LNCAP (cell line): ENCODE results near the gene IGF1R.

ENCODE experiments used
- TF ChIP-seq, protein P1 (sequence below): fragments of 450-650 bp; IDR thresholded peaks from 2 replicates; pipeline ENCODE4 v1.5.1; 2017; ENCODE audit warnings: mild to moderate bottlenecking

Gene IGF1R

DNA sequence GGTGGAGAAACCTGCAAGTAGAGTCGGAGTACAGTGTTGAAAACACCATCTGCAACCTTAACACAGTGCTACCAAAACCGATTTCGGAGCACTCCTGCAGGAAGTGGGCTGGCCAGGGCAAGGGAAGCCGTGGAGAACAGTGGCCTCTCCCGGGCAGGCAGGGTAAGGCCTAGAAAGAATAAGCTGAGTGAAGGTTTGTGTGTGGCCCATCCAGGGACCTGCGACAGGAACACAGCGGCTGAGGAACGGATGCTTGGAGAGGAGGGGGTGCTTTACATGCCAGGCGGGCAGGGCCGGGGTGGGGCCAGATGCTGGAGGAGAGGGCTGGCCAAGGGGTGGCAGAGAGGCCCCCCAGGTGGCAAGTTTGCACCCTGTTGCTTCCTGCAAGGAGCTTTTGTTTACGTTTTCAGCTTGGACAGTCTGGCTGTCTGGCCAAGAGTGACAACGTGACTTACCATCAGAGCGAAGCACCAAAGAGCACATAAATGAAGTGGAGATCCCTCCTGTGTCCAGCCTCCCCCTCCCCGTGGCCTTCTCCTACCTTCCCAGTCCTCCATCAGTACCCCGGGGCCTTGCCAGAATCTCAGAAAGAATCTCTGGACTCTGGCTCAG lies 202.7 kb downstream of the IGF1R start:
- TF ChIP-seq, protein P1, sequence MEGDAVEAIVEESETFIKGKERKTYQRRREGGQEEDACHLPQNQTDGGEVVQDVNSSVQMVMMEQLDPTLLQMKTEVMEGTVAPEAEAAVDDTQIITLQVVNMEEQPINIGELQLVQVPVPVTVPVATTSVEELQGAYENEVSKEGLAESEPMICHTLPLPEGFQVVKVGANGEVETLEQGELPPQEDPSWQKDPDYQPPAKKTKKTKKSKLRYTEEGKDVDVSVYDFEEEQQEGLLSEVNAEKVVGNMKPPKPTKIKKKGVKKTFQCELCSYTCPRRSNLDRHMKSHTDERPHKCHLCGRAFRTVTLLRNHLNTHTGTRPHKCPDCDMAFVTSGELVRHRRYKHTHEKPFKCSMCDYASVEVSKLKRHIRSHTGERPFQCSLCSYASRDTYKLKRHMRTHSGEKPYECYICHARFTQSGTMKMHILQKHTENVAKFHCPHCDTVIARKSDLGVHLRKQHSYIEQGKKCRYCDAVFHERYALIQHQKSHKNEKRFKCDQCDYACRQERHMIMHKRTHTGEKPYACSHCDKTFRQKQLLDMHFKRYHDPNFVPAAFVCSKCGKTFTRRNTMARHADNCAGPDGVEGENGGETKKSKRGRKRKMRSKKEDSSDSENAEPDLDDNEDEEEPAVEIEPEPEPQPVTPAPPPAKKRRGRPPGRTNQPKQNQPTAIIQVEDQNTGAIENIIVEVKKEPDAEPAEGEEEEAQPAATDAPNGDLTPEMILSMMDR = peak; percentile 76

- TF ChIP-seq, protein P1 = no peak
Measured at GRCh38 chr15:98853161-98853560, 204.8 kb downstream of the IGF1R start.

GRCh38 chr15:98853617-98854420 lies 205.5 kb downstream of the IGF1R start:
- TF ChIP-seq, protein P1 = no peak

GRCh38 chr15:98854496-98854895 lies 206.2 kb downstream of the IGF1R start:
- TF ChIP-seq, protein P1 = no peak

DNA sequence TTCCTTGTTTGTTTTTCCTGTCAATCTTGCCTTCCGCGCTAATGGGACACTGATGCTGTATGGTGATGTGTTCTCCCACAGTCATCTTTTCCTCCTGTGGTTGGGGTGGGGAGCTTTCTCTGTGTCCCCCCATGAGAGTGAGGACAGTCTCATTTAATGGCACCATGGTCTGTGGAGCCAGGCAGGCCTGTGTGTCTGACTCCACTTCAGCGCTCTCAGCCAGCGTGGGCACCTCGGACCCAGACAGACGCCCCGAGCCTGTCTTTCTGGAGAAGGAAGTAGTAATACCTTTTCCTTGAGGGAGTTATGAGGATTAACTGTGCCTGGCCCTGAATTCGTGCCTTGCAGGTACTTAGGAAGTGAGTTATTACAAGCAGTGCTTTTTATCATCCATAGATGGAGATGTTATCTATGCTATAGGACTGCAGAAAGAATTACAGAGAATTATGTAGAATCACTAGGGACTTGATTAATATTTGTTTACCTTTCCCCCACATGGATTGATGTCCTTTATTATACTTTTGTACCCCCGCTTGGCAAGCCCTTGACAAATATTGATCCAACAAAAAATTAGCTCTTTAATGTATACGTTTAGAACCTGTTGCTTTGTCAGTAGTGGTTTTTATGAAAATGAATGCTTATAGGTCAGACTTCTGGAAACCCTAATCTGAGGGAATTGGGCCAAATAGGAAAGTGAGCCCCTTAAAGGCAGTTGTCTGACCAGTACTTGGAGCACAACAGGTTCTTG lies 206.9 kb downstream of the IGF1R start:
- TF ChIP-seq, protein P1 = no peak

GRCh38 chr15:98855815-98856531 lies 207.6 kb downstream of the IGF1R start:
- TF ChIP-seq, protein P1 = no peak

GRCh38 chr15:98856532-98856907 lies 208.2 kb downstream of the IGF1R start:
- TF ChIP-seq, protein P1 = no peak
